Stimulated activated naive CD8-positive, alpha-beta T cell treated with anti-CD3 and anti-CD28 coated beads, Interleukin-15, Interleukin-2, amounts not matched to agents 100 U/mL and 50 U/mL, for 24 hours (primary cell): ENCODE measurements around the gene CYSTM1.
"Not testable (repeated sequence)": the region's sequence is repeated elsewhere in the genome, so short reads cannot be mapped to it uniquely, and the experiment has no call there.

Source experiments
- ATAC-seq: fragments of 150-1000 bp; cut with Tn5 transposase; one replicate; pipeline ENCODE4 v1.10.0; 2021
- DNase-seq: peaks from one replicate; pipeline ENCODE4 v3.0.0; 2021

CYSTM1 gene

GRCh38 chr5:140178482-140179116 is 3.6 kb downstream of the CYSTM1 start:
- DNase-seq (no peak), ATAC-seq (no peak)

- DNase-seq: no peak
- ATAC-seq: no peak
These were observed 6.1 kb downstream of the CYSTM1 start for GRCh38 chr5:140181002-140181483.

DNA sequence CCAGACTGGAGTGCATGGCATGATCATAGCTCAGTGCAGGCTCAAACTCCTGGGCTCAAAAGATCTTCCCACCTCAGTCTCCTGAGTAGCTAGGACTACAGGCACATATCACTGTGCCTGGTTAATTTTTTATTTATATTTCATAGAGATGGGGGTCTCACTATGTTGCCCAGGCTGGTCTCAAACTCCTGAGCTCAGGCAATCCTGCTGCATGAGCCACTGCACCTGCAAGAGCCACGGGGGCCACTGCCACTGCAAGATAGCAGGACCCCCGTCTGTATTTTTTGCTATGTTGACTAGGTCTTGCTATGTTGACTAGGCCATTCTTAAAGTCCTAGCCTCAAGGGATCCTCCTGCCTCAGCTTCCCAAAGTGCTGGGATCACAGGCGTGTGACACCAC is 6.5 kb downstream of the CYSTM1 start:
- ATAC-seq: no peak
- DNase-seq: no peak

- DNase-seq (no peak), ATAC-seq (no peak)
These were observed 7.2 kb downstream of the CYSTM1 start for GRCh38 chr5:140182075-140182711.

- DNase-seq (no peak), ATAC-seq (no peak)
These were observed 7.9 kb downstream of the CYSTM1 start for GRCh38 chr5:140182803-140183367.

GRCh38 chr5:140185409-140185808 is 10.4 kb downstream of the CYSTM1 start:
- ATAC-seq (no peak), DNase-seq (no peak)

DNA sequence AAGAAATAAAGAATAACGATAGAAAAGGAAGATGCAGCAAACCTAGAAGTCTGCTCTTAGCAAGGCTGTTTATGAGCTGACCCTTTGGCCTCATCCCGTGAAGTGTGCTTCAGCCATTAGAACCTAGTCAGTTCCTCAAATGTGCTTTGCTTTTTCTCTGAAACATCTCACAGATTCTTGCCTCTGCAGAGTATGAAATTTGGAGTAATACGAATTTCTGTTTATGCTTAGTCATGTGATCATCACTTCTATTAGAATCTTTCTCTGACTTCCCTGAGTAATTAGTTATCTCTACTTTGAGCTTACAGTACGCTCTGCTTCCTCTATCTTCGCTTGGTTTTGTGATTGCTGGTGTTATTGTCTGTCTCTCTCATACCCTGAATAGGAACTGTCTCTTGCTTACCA is 11.3 kb downstream of the CYSTM1 start:
- no peak for DNase-seq
- no peak for ATAC-seq

DNA sequence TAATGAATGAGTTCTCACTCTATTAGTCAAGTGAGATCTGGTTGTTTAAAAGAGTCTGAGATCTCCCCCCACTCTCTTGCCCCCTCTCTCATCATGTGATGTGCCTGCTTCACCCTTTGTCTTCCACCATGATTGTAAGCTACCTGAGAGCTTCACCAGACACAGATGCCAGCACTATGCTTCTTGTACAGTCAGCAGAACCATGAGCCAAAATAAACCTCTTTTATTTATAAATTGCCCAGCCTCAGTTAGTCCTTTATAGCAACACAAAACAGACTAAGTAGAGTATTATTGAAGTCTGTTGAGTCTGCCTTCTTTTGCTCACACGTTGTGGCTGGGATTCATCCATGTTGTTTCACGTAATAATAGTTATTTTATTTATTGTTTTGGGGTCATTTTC is 14.3 kb downstream of the CYSTM1 start:
- no peak for DNase-seq
- ATAC-seq: no peak

- DNase-seq (no peak), ATAC-seq (no peak)
These were observed 15.2 kb downstream of the CYSTM1 start for GRCh38 chr5:140189977-140190871.

GRCh38 chr5:140190872-140191218 is 15.9 kb downstream of the CYSTM1 start:
- DNase-seq (no peak), ATAC-seq (no peak)

DNA sequence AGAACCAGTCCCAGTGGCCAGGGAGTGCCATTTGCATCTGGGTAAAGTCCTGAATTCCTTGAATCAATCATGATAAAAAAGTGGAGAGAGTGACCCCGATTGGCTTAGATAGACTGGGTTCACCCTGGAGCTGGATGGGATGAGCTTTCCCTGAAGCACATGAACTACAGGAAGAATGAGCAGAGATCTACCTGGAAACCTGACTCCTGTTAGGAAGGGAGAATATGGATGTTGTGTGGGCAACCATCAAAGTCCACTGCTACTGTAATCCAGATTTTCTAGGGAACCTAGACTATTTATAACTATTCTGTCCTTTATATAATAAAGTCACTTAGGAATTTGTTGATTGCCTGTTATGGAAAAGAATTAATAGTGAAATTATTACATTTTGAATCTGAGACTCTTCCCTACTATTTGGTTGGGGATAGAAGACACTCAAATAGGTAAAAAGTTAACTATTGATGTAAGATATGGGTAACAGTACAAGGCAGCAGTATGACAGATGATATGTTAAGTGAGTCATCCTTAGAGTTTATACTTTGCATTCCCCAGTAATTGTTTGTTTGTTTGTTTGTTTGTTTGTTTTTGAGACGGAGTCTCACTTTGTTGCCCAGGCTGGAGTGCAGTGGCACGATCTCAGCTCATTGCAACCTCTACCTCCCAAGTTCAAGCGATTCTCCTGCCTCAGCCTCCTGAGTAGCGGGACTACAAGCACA is 17.9 kb downstream of the CYSTM1 start:
- ATAC-seq (no peak), DNase-seq (no peak)

- ATAC-seq (no peak), DNase-seq (no peak)
These were observed 19.7 kb downstream of the CYSTM1 start for GRCh38 chr5:140194662-140195061.

GRCh38 chr5:140196115-140196814 is 21.3 kb downstream of the CYSTM1 start:
- DNase-seq: no peak
- ATAC-seq: no peak

DNA sequence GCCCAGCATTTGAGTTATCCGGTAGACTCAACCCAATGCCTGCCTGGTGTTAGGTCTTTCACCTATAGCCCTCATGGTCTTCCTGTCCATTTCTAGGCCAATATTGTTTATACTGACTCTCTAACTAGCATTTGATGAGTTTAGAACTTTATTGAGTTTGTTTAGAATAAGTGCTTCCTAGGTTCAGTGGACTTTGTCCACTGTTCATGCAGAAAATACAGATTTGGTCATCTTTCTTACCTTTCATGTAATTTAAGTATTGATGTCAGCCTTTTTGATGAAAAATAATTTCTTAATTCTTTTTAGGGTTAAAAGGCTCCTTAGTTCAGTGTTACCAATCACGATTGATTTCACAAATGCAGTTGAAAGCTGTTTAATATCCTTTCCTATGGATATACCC is 22.0 kb downstream of the CYSTM1 start:
- ATAC-seq: no peak
- no peak for DNase-seq

DNA sequence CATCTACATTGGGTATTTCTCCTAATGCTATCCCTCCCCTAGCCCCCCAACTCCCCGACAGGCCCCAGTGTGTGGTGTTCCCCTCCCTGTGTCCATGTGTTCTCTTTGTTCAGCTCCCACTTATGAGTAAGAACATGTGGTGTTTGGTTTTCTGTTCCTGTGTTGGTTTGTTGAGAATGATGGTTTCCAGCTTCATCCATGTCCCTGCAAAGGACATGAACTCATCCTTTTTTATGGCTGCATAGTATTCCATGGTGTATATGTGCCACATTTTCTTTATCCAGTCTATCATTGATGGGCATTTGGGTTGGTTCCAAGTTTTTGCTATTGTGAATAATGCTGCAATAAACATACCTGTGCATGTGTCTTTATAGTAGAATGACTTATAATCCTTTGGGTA is 23.9 kb downstream of the CYSTM1 start:
- ATAC-seq, DNase-seq: not testable (repeated sequence)

GRCh38 chr5:140202078-140202477 is 27.1 kb downstream of the CYSTM1 start:
- DNase-seq: no peak
- no peak for ATAC-seq

- ATAC-seq (no peak), DNase-seq (no peak)
These were observed 27.6 kb downstream of the CYSTM1 start for GRCh38 chr5:140202610-140203009.

DNA sequence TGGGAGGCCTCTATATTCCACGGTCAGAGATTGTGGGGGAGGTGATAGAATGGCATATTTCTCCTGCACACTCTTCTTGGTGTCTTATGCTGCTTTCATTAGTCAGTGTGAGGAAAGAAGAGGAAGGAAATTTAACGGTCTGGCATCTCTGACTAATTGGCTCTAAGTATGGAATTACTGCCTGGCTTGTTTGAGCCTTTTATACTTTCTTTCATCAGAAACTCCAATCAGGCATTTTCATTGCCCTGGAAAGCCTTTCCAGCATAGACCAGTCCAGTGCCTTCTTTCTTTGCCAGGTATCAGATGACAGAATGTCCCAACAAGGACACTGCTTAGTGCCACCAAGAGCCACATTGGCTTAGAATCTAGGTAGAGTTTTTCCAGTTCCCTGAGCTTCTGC is 30.2 kb downstream of the CYSTM1 start:
- ATAC-seq: no peak
- no peak for DNase-seq

GRCh38 chr5:140205952-140206351 is 31.0 kb downstream of the CYSTM1 start:
- DNase-seq: no peak

DNA sequence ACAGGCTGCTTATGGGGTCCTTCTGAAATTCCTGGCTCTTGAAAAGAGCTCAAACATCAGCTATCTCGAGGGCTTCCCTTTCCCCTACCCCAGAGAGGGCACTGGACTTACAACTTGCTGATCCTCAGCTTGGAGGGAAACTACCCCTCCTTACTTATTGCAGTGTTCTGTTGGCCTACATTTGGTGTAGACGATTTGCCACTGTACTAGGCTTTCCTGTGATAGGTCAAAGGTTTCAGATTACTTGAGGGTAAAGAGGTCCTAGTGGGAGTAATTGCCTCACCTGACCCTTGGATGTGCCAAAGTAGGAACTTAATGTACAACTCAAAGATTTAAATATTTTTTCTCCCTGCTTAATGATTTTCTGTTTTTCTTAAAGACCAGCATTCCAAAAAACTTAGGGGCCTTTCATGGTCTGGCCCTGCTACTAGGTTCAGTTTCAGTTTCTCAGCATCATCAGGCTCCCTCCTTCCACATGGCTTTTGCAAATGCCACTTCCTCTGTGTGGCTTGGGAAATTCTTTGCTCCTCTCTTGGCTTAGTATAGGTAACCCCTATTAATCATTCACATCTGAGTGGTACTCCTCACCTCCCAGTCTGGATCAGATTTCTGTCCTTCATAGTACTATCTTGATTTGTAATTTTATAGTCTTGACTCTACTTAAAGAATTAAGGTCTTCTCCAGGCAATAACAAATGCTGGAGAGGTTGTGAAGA is 32.4 kb downstream of the CYSTM1 start:
- DNase-seq (no peak), ATAC-seq (peak; percentile 43)

More at GRCh38 chr5:140205952-140206351, 31.0 kb downstream of the CYSTM1 start:
- ATAC-seq: no peak

DNA sequence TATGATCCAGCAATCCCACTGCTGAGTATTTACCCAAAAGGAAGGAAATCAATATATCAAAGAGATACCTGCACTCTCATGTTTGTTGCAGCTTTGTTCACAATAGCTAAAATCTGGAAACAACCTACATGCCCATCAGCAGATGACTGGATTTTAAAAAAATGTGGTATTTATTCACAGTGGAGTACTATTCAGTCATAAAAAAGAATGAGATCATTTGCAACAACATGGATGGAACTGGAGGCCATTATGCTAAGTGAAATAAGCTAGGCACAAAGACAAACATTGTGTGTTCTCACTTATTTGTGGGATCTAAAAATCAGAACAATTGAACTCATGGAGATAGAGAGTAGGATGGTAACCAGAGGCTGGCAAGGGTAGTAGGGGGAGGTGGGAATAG is 33.1 kb downstream of the CYSTM1 start:
- DNase-seq (no peak), ATAC-seq (no peak)
